ENCODE results near the gene SLC49A4.

The SLC49A4 gene

GRCh38 chr3:122915300-122916055 lies 120.6 kb downstream of the SLC49A4 start:
- DNase-seq (ENCODE audit: insufficient read length, low spot score) (no peak), FAIRE-seq (no peak)
- TF ChIP-seq, protein P1, sequence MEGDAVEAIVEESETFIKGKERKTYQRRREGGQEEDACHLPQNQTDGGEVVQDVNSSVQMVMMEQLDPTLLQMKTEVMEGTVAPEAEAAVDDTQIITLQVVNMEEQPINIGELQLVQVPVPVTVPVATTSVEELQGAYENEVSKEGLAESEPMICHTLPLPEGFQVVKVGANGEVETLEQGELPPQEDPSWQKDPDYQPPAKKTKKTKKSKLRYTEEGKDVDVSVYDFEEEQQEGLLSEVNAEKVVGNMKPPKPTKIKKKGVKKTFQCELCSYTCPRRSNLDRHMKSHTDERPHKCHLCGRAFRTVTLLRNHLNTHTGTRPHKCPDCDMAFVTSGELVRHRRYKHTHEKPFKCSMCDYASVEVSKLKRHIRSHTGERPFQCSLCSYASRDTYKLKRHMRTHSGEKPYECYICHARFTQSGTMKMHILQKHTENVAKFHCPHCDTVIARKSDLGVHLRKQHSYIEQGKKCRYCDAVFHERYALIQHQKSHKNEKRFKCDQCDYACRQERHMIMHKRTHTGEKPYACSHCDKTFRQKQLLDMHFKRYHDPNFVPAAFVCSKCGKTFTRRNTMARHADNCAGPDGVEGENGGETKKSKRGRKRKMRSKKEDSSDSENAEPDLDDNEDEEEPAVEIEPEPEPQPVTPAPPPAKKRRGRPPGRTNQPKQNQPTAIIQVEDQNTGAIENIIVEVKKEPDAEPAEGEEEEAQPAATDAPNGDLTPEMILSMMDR (IDR thresholded peaks at IDR 0.05; ENCODE audit: insufficient read depth, missing control alignments): no peak

- no peak for FAIRE-seq
- TF ChIP-seq, protein P1 (IDR thresholded peaks at IDR 0.05; ENCODE audit: insufficient read depth, missing control alignments): no peak
- no peak for DNase-seq (ENCODE audit: insufficient read length, low spot score)
These were observed 121.2 kb downstream of the SLC49A4 start for GRCh38 chr3:122916084-122916483.

DNA sequence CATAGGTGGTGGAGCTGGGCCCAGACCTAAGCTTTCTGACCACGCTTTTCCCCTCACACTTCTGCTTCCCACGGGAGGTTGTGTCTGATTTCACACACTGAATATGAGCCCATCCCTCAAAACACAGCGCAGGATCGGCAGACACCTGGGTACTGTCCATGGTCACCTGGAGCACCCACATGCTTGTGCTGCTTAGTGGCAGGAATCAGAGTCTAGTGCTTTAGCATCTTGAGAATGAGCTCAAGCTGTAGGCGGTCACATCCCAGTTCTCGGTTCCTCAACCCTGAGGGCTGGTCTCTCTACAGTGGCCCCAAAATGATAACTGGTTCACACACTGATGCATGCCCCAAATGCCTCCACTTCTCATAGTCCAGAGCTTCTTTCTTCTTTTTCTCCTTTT lies 121.7 kb downstream of the SLC49A4 start:
- no peak for DNase-seq (ENCODE audit: insufficient read length, low spot score)
- TF ChIP-seq, protein P1 (IDR thresholded peaks at IDR 0.05; ENCODE audit: insufficient read depth, missing control alignments): no peak
- no peak for FAIRE-seq

DNA sequence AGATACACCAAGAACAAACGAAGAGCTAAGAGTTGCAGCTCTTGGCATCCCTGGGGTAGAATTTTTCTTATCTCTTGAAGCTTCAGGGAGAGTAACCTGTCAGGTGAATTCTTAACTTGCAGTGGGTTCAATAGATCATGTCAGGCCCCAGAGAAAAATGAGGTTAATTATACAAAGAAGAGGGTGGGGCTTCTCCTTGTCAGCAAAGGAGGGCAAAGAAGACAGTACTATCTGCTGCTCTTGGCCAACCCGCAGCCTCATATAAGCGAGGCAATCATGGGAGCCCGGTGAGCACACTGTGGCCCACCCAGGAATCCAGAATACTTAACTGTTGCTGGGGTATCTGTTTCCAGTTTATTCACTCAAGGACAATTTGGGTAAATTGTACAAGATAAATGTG lies 122.5 kb downstream of the SLC49A4 start:
- FAIRE-seq (no peak), DNase-seq (ENCODE audit: insufficient read length, low spot score) (no peak)
- TF ChIP-seq, protein P1 (IDR thresholded peaks at IDR 0.05; ENCODE audit: insufficient read depth, missing control alignments): no peak

- DNase-seq (ENCODE audit: insufficient read length, low spot score) (no peak), FAIRE-seq (no peak)
- TF ChIP-seq, protein P1 (IDR thresholded peaks at IDR 0.05; ENCODE audit: insufficient read depth, missing control alignments): no peak
These were observed 123.9 kb downstream of the SLC49A4 start for GRCh38 chr3:122918576-122919290.

GRCh38 chr3:122919291-122919610 lies 124.4 kb downstream of the SLC49A4 start:
- no peak for FAIRE-seq
- TF ChIP-seq, protein P1 (IDR thresholded peaks at IDR 0.05; ENCODE audit: insufficient read depth, missing control alignments): no peak
- DNase-seq (ENCODE audit: insufficient read length, low spot score): no peak

DNA sequence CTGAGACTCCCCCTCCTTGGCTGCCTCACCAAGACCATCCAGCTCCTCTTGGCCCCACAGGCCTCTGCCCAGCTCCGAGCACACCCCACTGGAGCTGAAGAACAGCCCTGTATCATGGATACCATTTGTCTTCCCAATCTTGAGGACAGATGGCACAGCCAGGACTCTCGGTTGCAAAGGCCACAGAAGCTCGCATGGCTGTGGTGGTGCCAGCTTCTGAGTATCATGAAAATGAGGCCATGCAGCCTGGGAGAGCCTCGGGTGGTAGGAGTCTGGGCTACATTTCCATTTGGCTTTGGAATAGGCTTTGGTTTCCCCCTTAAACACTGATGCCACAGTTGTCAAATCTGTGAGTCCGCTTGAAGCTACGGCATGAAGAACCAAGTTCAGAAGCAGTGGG lies 126.1 kb downstream of the SLC49A4 start:
- FAIRE-seq (no peak), DNase-seq (ENCODE audit: insufficient read length, low spot score) (no peak)
- TF ChIP-seq, protein P1 (IDR thresholded peaks at IDR 0.05; ENCODE audit: insufficient read depth, missing control alignments): no peak

Measured in D721Med (cell line).